SK-N-SH (cell line): ENCODE measurements around the gene CCDC127.

Source experiments
- MAX ChIP-seq: IDR thresholded peaks from 2 replicates; pipeline ENCODE4 v1.4.0; 2012; ENCODE audit warnings: low read depth
- RCOR1 ChIP-seq: fragments of 150-350 bp; IDR thresholded peaks from 2 replicates; pipeline ENCODE4 v1.6.1; 2017; ENCODE audit warnings: antibody characterized with exemption, low read length
- RFX5 ChIP-seq: IDR thresholded peaks from 2 replicates; pipeline ENCODE4 v1.6.1; 2012; ENCODE audit warnings: mild to moderate bottlenecking, improper control_type of control experiment, low read length
- YY1 ChIP-seq: IDR thresholded peaks from 2 replicates; pipeline ENCODE4 v1.4.0; 2012; ENCODE audit warnings: low read depth, mild to moderate bottlenecking
- TF ChIP-seq, protein P1 (sequence below): fragments of 200-600 bp; sonication (generic); IDR thresholded peaks from 2 replicates; pipeline ENCODE4 v1.6.1; 2017; ENCODE audit warnings: antibody characterized with exemption, mild to moderate bottlenecking, moderate library complexity

GRCh38 chr5:186091-187041, 31.6 kb downstream of the CCDC127 start:
- no peak for TF ChIP-seq RFX5
- no peak for TF ChIP-seq MAX
- TF ChIP-seq YY1 = no peak
- TF ChIP-seq RCOR1 = no peak
- TF ChIP-seq, protein P1, sequence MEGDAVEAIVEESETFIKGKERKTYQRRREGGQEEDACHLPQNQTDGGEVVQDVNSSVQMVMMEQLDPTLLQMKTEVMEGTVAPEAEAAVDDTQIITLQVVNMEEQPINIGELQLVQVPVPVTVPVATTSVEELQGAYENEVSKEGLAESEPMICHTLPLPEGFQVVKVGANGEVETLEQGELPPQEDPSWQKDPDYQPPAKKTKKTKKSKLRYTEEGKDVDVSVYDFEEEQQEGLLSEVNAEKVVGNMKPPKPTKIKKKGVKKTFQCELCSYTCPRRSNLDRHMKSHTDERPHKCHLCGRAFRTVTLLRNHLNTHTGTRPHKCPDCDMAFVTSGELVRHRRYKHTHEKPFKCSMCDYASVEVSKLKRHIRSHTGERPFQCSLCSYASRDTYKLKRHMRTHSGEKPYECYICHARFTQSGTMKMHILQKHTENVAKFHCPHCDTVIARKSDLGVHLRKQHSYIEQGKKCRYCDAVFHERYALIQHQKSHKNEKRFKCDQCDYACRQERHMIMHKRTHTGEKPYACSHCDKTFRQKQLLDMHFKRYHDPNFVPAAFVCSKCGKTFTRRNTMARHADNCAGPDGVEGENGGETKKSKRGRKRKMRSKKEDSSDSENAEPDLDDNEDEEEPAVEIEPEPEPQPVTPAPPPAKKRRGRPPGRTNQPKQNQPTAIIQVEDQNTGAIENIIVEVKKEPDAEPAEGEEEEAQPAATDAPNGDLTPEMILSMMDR = no peak
